WTC11 (cell line): ENCODE measurements around the gene NME4. TPM values are rescaled to one million over a fixed set of nuclear protein-coding genes. Genes with fewer than 3 reads are reported as not detected.

Experiments
- ATAC-seq: fragments of 200-7000 bp; cut with Tn5 transposase; 2 replicates; pipeline ENCODE4 v1.10.0; 2021; ENCODE audit warnings: mild to moderate bottlenecking, moderate library complexity
- CTCF ChIA-PET: fragments of 300-600 bp; sonication (Branson Sonifier 250); formaldehyde crosslinking; loops from one replicate; lab custom pipeline; 2021; ENCODE audit warnings: antibody characterized with exemption; lab: Charles Lee
- POLR2A ChIA-PET: fragments of 350-600 bp; sonication (Branson Sonifier 250); formaldehyde crosslinking; loops from one replicate; lab custom pipeline; 2021; ENCODE audit warnings: antibody characterized with exemption; lab: Charles Lee
- DNase-seq: peaks from one replicate; pipeline ENCODE4 v3.0.0; 2021; ENCODE audit warnings: low spot score
- H3K27ac Mint-ChIP-seq: 2 replicates; pipeline ENCODE4 v1.8.0; 2021; ENCODE audit warnings: mixed read lengths
- H3K27me3 Mint-ChIP-seq: 2 replicates; pipeline ENCODE4 v1.8.0; 2021; ENCODE audit warnings: low read depth, mild to moderate bottlenecking, moderate library complexity, mixed read lengths
- H3K36me3 Mint-ChIP-seq: 2 replicates; pipeline ENCODE4 v1.8.0; 2021; ENCODE audit warnings: mixed read lengths
- H3K4me1 Mint-ChIP-seq: 2 replicates; pipeline ENCODE4 v1.8.0; 2022; ENCODE audit warnings: mixed read lengths
- H3K4me3 Mint-ChIP-seq: 2 replicates; pipeline ENCODE4 v1.8.0; 2021; ENCODE audit warnings: mild to moderate bottlenecking, moderate library complexity, mixed read lengths
- H3K9me3 Mint-ChIP-seq: 2 replicates; pipeline ENCODE4 v1.8.0; 2021; ENCODE audit warnings: mixed read lengths
- FOXP1 ChIP-seq: sonication (generic); formaldehyde crosslinking; IDR thresholded peaks from 2 replicates; pipeline ENCODE4 v1.8.0; 2022; ENCODE audit warnings: missing genetic modification reagents, mild to moderate bottlenecking, moderate library complexity, borderline replicate concordance
- GRHL2 ChIP-seq: fragments of 250-450 bp; sonication (Bioruptor Pico); IDR thresholded peaks from 2 replicates; pipeline ENCODE4 v1.8.0; 2022; ENCODE audit warnings: mild to moderate bottlenecking, moderate library complexity; ENCODE audit not compliant: insufficient replicate concordance, severe bottlenecking
- MYBL2 ChIP-seq: sonication (generic); formaldehyde crosslinking; IDR thresholded peaks from 2 replicates; pipeline ENCODE4 v1.8.1; 2023; ENCODE audit warnings: mild to moderate bottlenecking, moderate library complexity, missing genetic modification reagents
- NFYB ChIP-seq: sonication (generic); formaldehyde crosslinking; conservative IDR thresholded peaks from 2 replicates; pipeline ENCODE4 v1.8.0; 2022; ENCODE audit warnings: low read depth, missing genetic modification reagents
- PRRX2 ChIP-seq: fragments of 250-450 bp; sonication (Bioruptor Pico); IDR thresholded peaks from 2 replicates; pipeline ENCODE4 v1.8.0; 2021; ENCODE audit warnings: mild to moderate bottlenecking
- ZNF317 ChIP-seq: sonication (generic); formaldehyde crosslinking; IDR thresholded peaks from 2 replicates; pipeline ENCODE4 v1.8.1; 2023; ENCODE audit warnings: low read depth, mild to moderate bottlenecking, moderate library complexity, missing genetic modification reagents, borderline replicate concordance
- ZNF423 ChIP-seq: fragments of 250-450 bp; sonication (Bioruptor Pico); IDR thresholded peaks from 2 replicates; pipeline ENCODE4 v2.1.2; 2022; ENCODE audit warnings: mild to moderate bottlenecking, moderate library complexity
- total RNA-seq: library from RNA; stranded (reverse); gene quantifications from 3 replicates; pipeline ENCODE4 v1.2.3, GENCODE V29; 2021
- TF ChIP-seq, protein P1 (sequence below): sonication (generic); formaldehyde crosslinking; IDR thresholded peaks from 2 replicates; pipeline ENCODE4 v1.8.1; 2023; ENCODE audit warnings: mild to moderate bottlenecking, missing genetic modification reagents, moderate library complexity
- TF ChIP-seq, protein P2 (sequence below): sonication (generic); formaldehyde crosslinking; IDR thresholded peaks from 2 replicates; pipeline ENCODE4 v1.8.1; 2023; ENCODE audit warnings: mild to moderate bottlenecking, missing genetic modification reagents, borderline replicate concordance
- TF ChIP-seq, protein P3 (sequence below): sonication (generic); formaldehyde crosslinking; IDR thresholded peaks from 2 replicates; pipeline ENCODE4 v1.8.1; 2023; ENCODE audit warnings: mild to moderate bottlenecking, missing genetic modification reagents, moderate library complexity
- TF ChIP-seq, protein P4 (sequence below): sonication (generic); formaldehyde crosslinking; IDR thresholded peaks from 2 replicates; pipeline ENCODE4 v1.8.0; 2022; ENCODE audit warnings: mild to moderate bottlenecking, missing genetic modification reagents
- TF ChIP-seq, protein P5 (sequence below): sonication (generic); formaldehyde crosslinking; IDR thresholded peaks from 2 replicates; pipeline ENCODE4 v1.8.1; 2023; ENCODE audit warnings: mild to moderate bottlenecking, moderate library complexity, missing genetic modification reagents

The NME4 gene
- total RNA-seq, 1 experiment from 2014 or later: 467 TPM

DNA sequence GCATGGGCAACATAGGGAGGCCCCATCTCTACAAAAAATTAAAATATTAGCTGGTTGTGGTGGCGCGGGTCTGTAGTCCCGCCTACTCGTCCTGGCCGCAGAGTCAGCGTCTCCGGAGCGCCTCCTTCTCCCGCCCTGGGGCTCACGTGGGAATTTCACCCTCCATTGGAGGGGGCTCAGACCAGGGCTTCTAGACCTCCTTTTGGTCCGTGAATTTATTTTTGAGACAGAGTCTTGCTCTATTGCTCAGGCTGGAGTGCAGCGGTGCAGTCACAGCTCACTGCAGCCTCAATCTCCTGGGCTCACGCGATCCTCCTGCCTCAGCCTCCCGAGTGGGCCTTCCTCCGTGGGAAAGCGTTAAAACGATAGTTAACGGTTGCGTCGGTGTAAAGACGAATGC lies 394 bp upstream of the NME4 start:
- CTCF ChIA-PET: interaction anchor here (1.0 to 1.9 kb wide), 4 partner anchors 10 to 99 kb away, joined by 3 to 10 read pairs (median 5); no protein-coding TSS in a partner anchor
- Mint-ChIP-seq H3K4me3 (peak overlapping the region; percentile 94), H3K4me1 (peaks cover 25% of the 10 kb centered on the region), H3K9me3 (peaks cover 5% of the 10 kb centered on the region), H3K36me3 (peaks cover 17% of the 10 kb centered on the region)
- TF ChIP-seq PRRX2 (CRISPR knock-in tag) (no peak), ZNF317 (CRISPR knock-in tag) (no peak), NFYB (CRISPR knock-in tag) (no peak), MYBL2 (CRISPR knock-in tag) (no peak)
- TF ChIP-seq, protein P1, sequence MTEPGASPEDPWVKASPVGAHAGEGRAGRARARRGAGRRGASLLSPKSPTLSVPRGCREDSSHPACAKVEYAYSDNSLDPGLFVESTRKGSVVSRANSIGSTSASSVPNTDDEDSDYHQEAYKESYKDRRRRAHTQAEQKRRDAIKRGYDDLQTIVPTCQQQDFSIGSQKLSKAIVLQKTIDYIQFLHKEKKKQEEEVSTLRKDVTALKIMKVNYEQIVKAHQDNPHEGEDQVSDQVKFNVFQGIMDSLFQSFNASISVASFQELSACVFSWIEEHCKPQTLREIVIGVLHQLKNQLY: no peak
- TF ChIP-seq, protein P2, sequence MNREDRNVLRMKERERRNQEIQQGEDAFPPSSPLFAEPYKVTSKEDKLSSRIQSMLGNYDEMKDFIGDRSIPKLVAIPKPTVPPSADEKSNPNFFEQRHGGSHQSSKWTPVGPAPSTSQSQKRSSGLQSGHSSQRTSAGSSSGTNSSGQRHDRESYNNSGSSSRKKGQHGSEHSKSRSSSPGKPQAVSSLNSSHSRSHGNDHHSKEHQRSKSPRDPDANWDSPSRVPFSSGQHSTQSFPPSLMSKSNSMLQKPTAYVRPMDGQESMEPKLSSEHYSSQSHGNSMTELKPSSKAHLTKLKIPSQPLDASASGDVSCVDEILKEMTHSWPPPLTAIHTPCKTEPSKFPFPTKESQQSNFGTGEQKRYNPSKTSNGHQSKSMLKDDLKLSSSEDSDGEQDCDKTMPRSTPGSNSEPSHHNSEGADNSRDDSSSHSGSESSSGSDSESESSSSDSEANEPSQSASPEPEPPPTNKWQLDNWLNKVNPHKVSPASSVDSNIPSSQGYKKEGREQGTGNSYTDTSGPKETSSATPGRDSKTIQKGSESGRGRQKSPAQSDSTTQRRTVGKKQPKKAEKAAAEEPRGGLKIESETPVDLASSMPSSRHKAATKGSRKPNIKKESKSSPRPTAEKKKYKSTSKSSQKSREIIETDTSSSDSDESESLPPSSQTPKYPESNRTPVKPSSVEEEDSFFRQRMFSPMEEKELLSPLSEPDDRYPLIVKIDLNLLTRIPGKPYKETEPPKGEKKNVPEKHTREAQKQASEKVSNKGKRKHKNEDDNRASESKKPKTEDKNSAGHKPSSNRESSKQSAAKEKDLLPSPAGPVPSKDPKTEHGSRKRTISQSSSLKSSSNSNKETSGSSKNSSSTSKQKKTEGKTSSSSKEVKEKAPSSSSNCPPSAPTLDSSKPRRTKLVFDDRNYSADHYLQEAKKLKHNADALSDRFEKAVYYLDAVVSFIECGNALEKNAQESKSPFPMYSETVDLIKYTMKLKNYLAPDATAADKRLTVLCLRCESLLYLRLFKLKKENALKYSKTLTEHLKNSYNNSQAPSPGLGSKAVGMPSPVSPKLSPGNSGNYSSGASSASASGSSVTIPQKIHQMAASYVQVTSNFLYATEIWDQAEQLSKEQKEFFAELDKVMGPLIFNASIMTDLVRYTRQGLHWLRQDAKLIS: no peak
- TF ChIP-seq, protein P3, sequence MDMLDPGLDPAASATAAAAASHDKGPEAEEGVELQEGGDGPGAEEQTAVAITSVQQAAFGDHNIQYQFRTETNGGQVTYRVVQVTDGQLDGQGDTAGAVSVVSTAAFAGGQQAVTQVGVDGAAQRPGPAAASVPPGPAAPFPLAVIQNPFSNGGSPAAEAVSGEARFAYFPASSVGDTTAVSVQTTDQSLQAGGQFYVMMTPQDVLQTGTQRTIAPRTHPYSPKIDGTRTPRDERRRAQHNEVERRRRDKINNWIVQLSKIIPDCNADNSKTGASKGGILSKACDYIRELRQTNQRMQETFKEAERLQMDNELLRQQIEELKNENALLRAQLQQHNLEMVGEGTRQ: 0 out of 2 replicates have a peak, but pooled peaks have one; percentile 41
- TF ChIP-seq, protein P4, sequence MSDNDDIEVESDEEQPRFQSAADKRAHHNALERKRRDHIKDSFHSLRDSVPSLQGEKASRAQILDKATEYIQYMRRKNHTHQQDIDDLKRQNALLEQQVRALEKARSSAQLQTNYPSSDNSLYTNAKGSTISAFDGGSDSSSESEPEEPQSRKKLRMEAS (CRISPR knock-in tag): no peak
- TF ChIP-seq, all 79 proteins: peak for 1
- POLR2A ChIA-PET: no interaction called here
- Mint-ChIP-seq H3K27ac (peak overlapping the region; percentile 99), H3K27me3 (peaks cover 3% of the 10 kb centered on the region; the same call in 1 of the 2 replicates)
- DNase-seq: peak; percentile 59
- peak; percentile 33 for ATAC-seq

DNA sequence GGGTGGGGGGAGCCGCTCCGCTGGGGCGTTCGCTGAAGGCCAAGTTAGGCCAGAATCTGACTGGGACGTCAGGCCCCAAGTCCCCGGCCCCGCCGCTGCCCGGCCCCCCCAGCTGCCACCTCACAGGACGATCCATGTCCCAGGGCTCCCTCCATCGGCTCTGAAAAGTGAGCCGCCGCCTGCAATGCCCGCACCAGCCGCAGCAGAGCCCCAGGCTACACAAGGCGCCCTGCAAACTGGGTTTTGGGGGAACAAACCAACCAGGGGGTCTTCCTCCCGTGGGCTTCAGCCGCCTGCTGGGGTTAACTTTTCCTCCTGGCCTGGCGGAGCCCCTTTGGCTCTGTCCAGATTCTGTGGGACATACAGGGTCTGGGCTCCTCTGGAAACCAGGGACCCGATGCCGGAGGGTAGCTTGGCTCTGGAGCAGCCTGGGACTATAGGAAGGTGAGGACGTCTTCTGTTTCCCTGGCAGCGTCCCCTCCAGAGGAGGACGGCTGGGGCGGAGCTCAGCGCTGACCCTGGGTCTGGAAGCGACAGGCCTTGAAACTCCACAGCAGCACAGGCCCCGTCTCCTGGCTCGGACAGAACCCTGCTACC lies 835 bp downstream of the NME4 start:
- POLR2A ChIA-PET: interaction anchor here (0.7 kb wide), 1 partner anchor 97 kb away, joined by 3 read pairs; no protein-coding TSS in a partner anchor

More for the DNA sequence above, 835 bp downstream of the NME4 start:
- peak overlapping the region; percentile 67 for H3K4me3 Mint-ChIP-seq
- TF ChIP-seq FOXP1 (CRISPR knock-in tag) (no peak), GRHL2 (CRISPR knock-in tag) (no peak), ZNF423 (0 out of 2 replicates have a peak, but pooled peaks have one; percentile 18)
- TF ChIP-seq, protein P5, sequence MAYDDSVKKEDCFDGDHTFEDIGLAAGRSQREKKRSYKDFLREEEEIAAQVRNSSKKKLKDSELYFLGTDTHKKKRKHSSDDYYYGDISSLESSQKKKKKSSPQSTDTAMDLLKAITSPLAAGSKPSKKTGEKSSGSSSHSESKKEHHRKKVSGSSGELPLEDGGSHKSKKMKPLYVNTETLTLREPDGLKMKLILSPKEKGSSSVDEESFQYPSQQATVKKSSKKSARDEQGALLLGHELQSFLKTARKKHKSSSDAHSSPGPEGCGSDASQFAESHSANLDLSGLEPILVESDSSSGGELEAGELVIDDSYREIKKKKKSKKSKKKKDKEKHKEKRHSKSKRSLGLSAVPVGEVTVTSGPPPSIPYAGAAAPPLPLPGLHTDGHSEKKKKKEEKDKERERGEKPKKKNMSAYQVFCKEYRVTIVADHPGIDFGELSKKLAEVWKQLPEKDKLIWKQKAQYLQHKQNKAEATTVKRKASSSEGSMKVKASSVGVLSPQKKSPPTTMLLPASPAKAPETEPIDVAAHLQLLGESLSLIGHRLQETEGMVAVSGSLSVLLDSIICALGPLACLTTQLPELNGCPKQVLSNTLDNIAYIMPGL: 0 out of 2 replicates have a peak, but pooled peaks have one; percentile 24
- no peaks in the 10 kb centered on the region for H3K9me3 Mint-ChIP-seq
- CTCF ChIA-PET: interaction anchor here (0.6 to 1.9 kb wide), 10 partner anchors 9 to 250 kb away, joined by 3 to 10 read pairs (median 3); partner anchors contain the start of gene PGAP6
- DNase-seq (peak; percentile 79), ATAC-seq (peak; percentile 18)
- peak overlapping the region; percentile 86 for H3K27ac Mint-ChIP-seq
- H3K36me3 Mint-ChIP-seq: peaks cover 7% of the 10 kb centered on the region; the same call in 1 of the 2 replicates
- peaks cover 3% of the 10 kb centered on the region; the same call in 1 of the 2 replicates for H3K27me3 Mint-ChIP-seq
- H3K4me1 Mint-ChIP-seq: peaks cover 25% of the 10 kb centered on the region
